DND-41 (cell line): ENCODE data around the gene LILRB2.
"Not testable (repeated sequence)": the region's sequence is repeated elsewhere in the genome, so short reads cannot be mapped to it uniquely, and the experiment has no call there.

ENCODE experiments used
- ATAC-seq: fragments of 200-7000 bp; cut with Tn5 transposase; 3 replicates; pipeline ENCODE4 v1.9.1; 2021; ENCODE audit warnings: low read depth; ENCODE audit not compliant: insufficient read depth
- DNase-seq: peaks from one replicate; pipeline ENCODE4 v3.0.0-alpha.2; 2020
- H2AFZ ChIP-seq: 2 replicates; pipeline ENCODE4 v1.6.0; 2012; ENCODE audit warnings: low read depth, low read length
- H3K27ac ChIP-seq: 2 replicates; pipeline ENCODE4 v1.5.1; 2012; ENCODE audit warnings: low read length, inconsistent platforms
- H3K27me3 ChIP-seq: fragments of 200-600 bp; sonication (generic); 2 replicates; pipeline ENCODE4 v1.6.0; 2012; ENCODE audit warnings: low read length, mild to moderate bottlenecking, inconsistent platforms; ENCODE audit not compliant: insufficient read depth, poor library complexity
- H3K36me3 ChIP-seq: 2 replicates; pipeline ENCODE4 v1.5.1; 2012; ENCODE audit warnings: low read length, inconsistent platforms; ENCODE audit not compliant: insufficient read depth
- H3K4me1 ChIP-seq: 2 replicates; pipeline ENCODE4 v1.5.1; 2012; ENCODE audit warnings: mild to moderate bottlenecking, low read length; ENCODE audit not compliant: insufficient read depth
- H3K4me2 ChIP-seq: 2 replicates; pipeline ENCODE4 v1.6.0; 2012; ENCODE audit warnings: mild to moderate bottlenecking, moderate library complexity, low read length, inconsistent platforms; ENCODE audit not compliant: insufficient read depth
- H3K4me3 ChIP-seq, 2 experiments: fragments of 200-600 bp in 1 of 2; shearing (Covaris generic) in 1 of 2; 2 replicates each; pipeline ENCODE4 v1.5.1; 2012 to 2016; ENCODE audit warnings: inconsistent platforms in 2 of 2, low read length in 2 of 2, mild to moderate bottlenecking in 2 of 2, low read depth in 1 of 2, moderate library complexity in 1 of 2
- H3K79me2 ChIP-seq: 2 replicates; pipeline ENCODE4 v1.6.0; 2012; ENCODE audit warnings: low read length, inconsistent platforms; ENCODE audit not compliant: insufficient read depth
- H3K9ac ChIP-seq: 2 replicates; pipeline ENCODE4 v1.6.0; 2012; ENCODE audit warnings: low read depth, mild to moderate bottlenecking, inconsistent platforms, low read length, moderate library complexity
- H3K9me3 ChIP-seq: 2 replicates; pipeline ENCODE4 v1.5.1; 2012; ENCODE audit warnings: low read length, moderate library complexity, mild to moderate bottlenecking, inconsistent platforms; ENCODE audit not compliant: insufficient read depth, severe bottlenecking
- H4K20me1 ChIP-seq: 2 replicates; pipeline ENCODE4 v1.6.0; 2012; ENCODE audit warnings: low read length; ENCODE audit not compliant: insufficient read depth
- CTCF ChIP-seq: IDR thresholded peaks from 2 replicates; pipeline ENCODE4 v1.5.1; 2012; ENCODE audit warnings: borderline replicate concordance, low read length, moderate library complexity, mild to moderate bottlenecking; ENCODE audit not compliant: poor library complexity, severe bottlenecking; ENCODE audit errors: extremely low read depth
- EZH2 ChIP-seq: IDR thresholded peaks from 3 replicates; pipeline ENCODE4 v1.6.1; 2012; ENCODE audit warnings: borderline replicate concordance, low read depth, mild to moderate bottlenecking, moderate library complexity, low read length, inconsistent platforms; ENCODE audit not compliant: severe bottlenecking

The LILRB2 gene

GRCh38 chr19:54247106-54247930, 33.6 kb downstream of the LILRB2 start:
- TF ChIP-seq CTCF (no peak), EZH2 (no peak)
- H2AFZ ChIP-seq: no peak overlapping the region

GRCh38 chr19:54245936-54246335, 35.0 kb downstream of the LILRB2 start:
- DNase-seq (no peak), ATAC-seq (no peak)
- no peak overlapping the region for H3K4me2 ChIP-seq
- H3K79me2 ChIP-seq: no peaks in the 10 kb centered on the region
- H4K20me1 ChIP-seq: no peaks in the 10 kb centered on the region
- no peaks in the 10 kb centered on the region for H3K36me3 ChIP-seq
- H2AFZ ChIP-seq: no peak overlapping the region
- no peak overlapping the region for H3K27ac ChIP-seq
- H3K9me3 ChIP-seq: no peaks in the 10 kb centered on the region
- TF ChIP-seq CTCF (no peak), EZH2 (no peak)
- no peak overlapping the region for H3K4me3 ChIP-seq
- H3K9ac ChIP-seq: no peak overlapping the region
- H3K27me3 ChIP-seq: no peaks in the 10 kb centered on the region
- no peaks in the 10 kb centered on the region for H3K4me1 ChIP-seq

More at GRCh38 chr19:54247106-54247930, 33.6 kb downstream of the LILRB2 start:
- no peaks in the 10 kb centered on the region for H3K4me1 ChIP-seq
- no peak overlapping the region for H3K4me2 ChIP-seq
- H3K9me3 ChIP-seq: no peaks in the 10 kb centered on the region
- ATAC-seq (no peak), DNase-seq (no peak)
- H3K79me2 ChIP-seq: no peaks in the 10 kb centered on the region
- no peaks in the 10 kb centered on the region for H4K20me1 ChIP-seq
- no peak overlapping the region for H3K27ac ChIP-seq
- H3K4me3 ChIP-seq: no peak overlapping the region
- H3K36me3 ChIP-seq: no peaks in the 10 kb centered on the region
- H3K9ac ChIP-seq: no peak overlapping the region
- H3K27me3 ChIP-seq: no peaks in the 10 kb centered on the region

GRCh38 chr19:54243809-54244208, 37.1 kb downstream of the LILRB2 start:
- H3K4me3 ChIP-seq, H3K79me2 ChIP-seq, ATAC-seq, H3K4me1 ChIP-seq, H3K9me3 ChIP-seq, H2AFZ ChIP-seq, H3K27ac ChIP-seq, H3K27me3 ChIP-seq, H3K36me3 ChIP-seq, DNase-seq, H4K20me1 ChIP-seq, H3K9ac ChIP-seq, H3K4me2 ChIP-seq: not testable (repeated sequence)

GRCh38 chr19:54242646-54243045, 38.3 kb downstream of the LILRB2 start, which contains the start of gene LILRA6:
Gene LILRA6 (minus strand): TSS chr19:54242790.
- H2AFZ ChIP-seq, H3K79me2 ChIP-seq, DNase-seq, H3K27me3 ChIP-seq, H3K4me2 ChIP-seq, H3K9me3 ChIP-seq, H3K4me1 ChIP-seq, H3K27ac ChIP-seq, H4K20me1 ChIP-seq, ATAC-seq, H3K36me3 ChIP-seq, H3K9ac ChIP-seq, H3K4me3 ChIP-seq: not testable (repeated sequence)

- H3K27me3 ChIP-seq, H3K4me1 ChIP-seq, H3K4me2 ChIP-seq, ATAC-seq, H3K36me3 ChIP-seq, H3K79me2 ChIP-seq, H3K9me3 ChIP-seq, H2AFZ ChIP-seq, H4K20me1 ChIP-seq, H3K27ac ChIP-seq, H3K9ac ChIP-seq, H3K4me3 ChIP-seq, DNase-seq: not testable (repeated sequence)
These were observed 38.7 kb downstream of the LILRB2 start for GRCh38 chr19:54242234-54242633.

- H3K79me2 ChIP-seq, H3K27me3 ChIP-seq, H3K9ac ChIP-seq, H3K9me3 ChIP-seq, H3K4me2 ChIP-seq, H4K20me1 ChIP-seq, H3K27ac ChIP-seq, H3K4me3 ChIP-seq, DNase-seq, H2AFZ ChIP-seq, H3K36me3 ChIP-seq, H3K4me1 ChIP-seq, ATAC-seq: not testable (repeated sequence)
These were observed 40.3 kb downstream of the LILRB2 start for GRCh38 chr19:54240372-54241336.
